HepG2 (cell line): ENCODE measurements around the gene CNGA3. TPM values are rescaled to one million over a fixed set of nuclear protein-coding genes. Genes with fewer than 3 reads are reported as not detected.

Source experiments
- ATAC-seq: fragments of 200-7000 bp; cut with Tn5 transposase; 3 replicates; pipeline ENCODE4 v1.9.1; 2020; ENCODE audit warnings: mild to moderate bottlenecking, moderate library complexity
- BruUV-seq: library from RNA; stranded (reverse); fragments of 400-500 nt; replicated peaks from 2 replicates; lab custom pipeline; 2021; lab: Mats Ljungman, UMichigan
- CTCF ChIA-PET: fragments of 300-600 bp; formaldehyde crosslinking; extraction: SDS; loops from one replicate; lab custom pipeline; 2021; ENCODE audit warnings: low total read pairs, inconsistent platforms, low intra/inter-chr PET ratio; lab: Yijun Ruan, JAX
- POLR2A ChIA-PET: fragments of 350-600 bp; sonication (Branson Sonifier 250); formaldehyde crosslinking; loops from one replicate; lab custom pipeline; 2020; ENCODE audit warnings: antibody characterized with exemption, inconsistent platforms; lab: Yijun Ruan, JAX
- DNase-seq: peaks from one replicate; pipeline ENCODE4 v3.0.0-alpha.2; 2015; ENCODE audit warnings: low spot score
- FAIRE-seq: peaks from 3 replicates; lab custom pipeline; 2011; peaks lifted over from hg19 to GRCh38; lab: Jason Lieb, UNC
- H2AFZ ChIP-seq: one replicate; pipeline ENCODE4 v1.6.1; 2011; ENCODE audit warnings: low read length, inconsistent platforms
- H3K27ac ChIP-seq: fragments of 300-600 bp; 3 replicates; pipeline ENCODE4 v1.8.0; 2011; ENCODE audit warnings: mixed run types, mild to moderate bottlenecking, mixed read lengths, low read length, inconsistent platforms; ENCODE audit not compliant: insufficient read depth; ENCODE audit errors: extremely low read length
- H3K27me3 ChIP-seq, 2 experiments: fragments of 200-600 bp in 1 of 2; 2 replicates in 1 of 2; 3 replicates in 1 of 2; pipeline versions ENCODE4 v1.6.0 to v1.8.0; 2011; ENCODE audit warnings: low read length in 2 of 2, mild to moderate bottlenecking in 2 of 2, moderate library complexity in 2 of 2, inconsistent platforms in 1 of 2; ENCODE audit not compliant: insufficient read depth in 2 of 2, control insufficient read depth in 1 of 2
- H3K36me3 ChIP-seq, 2 experiments: fragments of 200-600 bp in 1 of 2; replicated peaks in 1 of 2; 2 replicates in 1 of 2; 3 replicates in 1 of 2; pipeline versions ENCODE4 v1.5.1 to v1.8.0; 2011; ENCODE audit warnings: low read length in 2 of 2, inconsistent platforms in 1 of 2; ENCODE audit not compliant: insufficient read depth in 2 of 2, control insufficient read depth in 1 of 2
- H3K4me1 ChIP-seq: 2 replicates; pipeline ENCODE4 v1.5.1; 2012; ENCODE audit warnings: low read length, inconsistent platforms; ENCODE audit not compliant: insufficient read depth
- H3K4me2 ChIP-seq: 2 replicates; pipeline ENCODE4 v1.6.0; 2011; ENCODE audit warnings: low read depth, low read length, inconsistent platforms
- H3K4me3 ChIP-seq, 3 experiments: fragments of 200-600 bp in 1 of 3; sonication (generic), shearing (Covaris generic) in 1 of 3; replicated peaks in 1 of 3; 2 replicates each; pipeline ENCODE4 v1.5.1; 2011 to 2016; ENCODE audit warnings: low read length in 3 of 3, inconsistent platforms in 2 of 3, low read depth in 2 of 3, mild to moderate bottlenecking in 2 of 3, control low read depth in 1 of 3, mixed read lengths in 1 of 3; ENCODE audit not compliant: insufficient read depth in 1 of 3
- H3K79me2 ChIP-seq: one replicate; pipeline ENCODE4 v1.6.1; 2011; ENCODE audit warnings: low read length, inconsistent platforms; ENCODE audit not compliant: insufficient read depth
- H3K9ac ChIP-seq: 2 replicates; pipeline ENCODE4 v1.6.0; 2011; ENCODE audit warnings: mild to moderate bottlenecking, low read depth, low read length, inconsistent platforms; ENCODE audit not compliant: insufficient read depth
- H3K9me3 ChIP-seq: 2 replicates; pipeline ENCODE4 v1.5.1; 2012; ENCODE audit warnings: mild to moderate bottlenecking, low read length
- H4K20me1 ChIP-seq: 2 replicates; pipeline ENCODE4 v1.6.0; 2011; ENCODE audit warnings: inconsistent platforms, mild to moderate bottlenecking, low read length, moderate library complexity; ENCODE audit not compliant: insufficient read depth
- CTCF ChIP-seq: sonication (generic); formaldehyde crosslinking; IDR thresholded peaks from 2 replicates; pipeline ENCODE4 v1.5.0; 2020; ENCODE audit warnings: mild to moderate bottlenecking, missing genetic modification reagents, moderate library complexity
- FOXK1 ChIP-seq: sonication (generic); formaldehyde crosslinking; IDR thresholded peaks from 2 replicates; pipeline ENCODE4 v1.4.0; 2020; ENCODE audit warnings: low read depth, missing genetic modification reagents, borderline replicate concordance
- FOXP1 ChIP-seq, 2 experiments: fragments of 450-650 bp in 1 of 2; IDR thresholded peaks; 2 replicates each; pipeline ENCODE4 v1.6.1; 2017 to 2018; ENCODE audit warnings: antibody characterized with exemption in 1 of 2
- MYNN ChIP-seq: sonication (generic); formaldehyde crosslinking; IDR thresholded peaks from 2 replicates; pipeline ENCODE4 v1.4.0; 2020; ENCODE audit warnings: mild to moderate bottlenecking, low read depth, missing genetic modification reagents
- PBX2 ChIP-seq: IDR thresholded peaks from 2 replicates; pipeline ENCODE4 v1.6.1; 2016; ENCODE audit warnings: control low read depth
- RORA ChIP-seq: sonication (generic); formaldehyde crosslinking; IDR thresholded peaks from 2 replicates; pipeline ENCODE4 v1.5.0; 2020; ENCODE audit warnings: mild to moderate bottlenecking, missing genetic modification reagents, moderate library complexity
- SNAI1 ChIP-seq: sonication (generic); formaldehyde crosslinking; IDR thresholded peaks from 2 replicates; pipeline ENCODE4 v1.5.0; 2020; ENCODE audit warnings: mild to moderate bottlenecking, missing genetic modification reagents, borderline replicate concordance
- SNAPC5 ChIP-seq: sonication (generic); formaldehyde crosslinking; IDR thresholded peaks from 2 replicates; pipeline ENCODE4 v1.8.1; 2023; ENCODE audit warnings: mild to moderate bottlenecking, missing genetic modification reagents, borderline replicate concordance
- TCF12 ChIP-seq, 2 experiments: fragments of 450-650 bp in 1 of 2; sonication (generic) in 1 of 2; formaldehyde crosslinking in 1 of 2; IDR thresholded peaks; 2 replicates each; pipeline versions ENCODE4 v1.6.1 to v1.8.0; 2017 to 2022; ENCODE audit warnings: antibody characterized with exemption in 1 of 2, mild to moderate bottlenecking in 1 of 2, missing genetic modification reagents in 1 of 2, moderate library complexity in 1 of 2
- ZFP82 ChIP-seq: sonication (generic); formaldehyde crosslinking; IDR thresholded peaks from 2 replicates; pipeline ENCODE4 v1.5.1; 2020; ENCODE audit warnings: mild to moderate bottlenecking, missing genetic modification reagents, borderline replicate concordance
- ZNF816 ChIP-seq: sonication (generic); formaldehyde crosslinking; IDR thresholded peaks from 2 replicates; pipeline ENCODE4 v1.8.0; 2022; ENCODE audit warnings: missing genetic modification reagents, mild to moderate bottlenecking, borderline replicate concordance
- ZNF891 ChIP-seq: sonication (generic); formaldehyde crosslinking; IDR thresholded peaks from 2 replicates; pipeline ENCODE4 v1.5.0; 2020; ENCODE audit warnings: mild to moderate bottlenecking, missing genetic modification reagents
- ZSCAN9 ChIP-seq: IDR thresholded peaks from 2 replicates; pipeline ENCODE4 v1.6.1; 2016; ENCODE audit warnings: borderline replicate concordance
- WGBS: methylation state at CpG from one replicate; pipeline ENCODE4 v1.1.6; 2017; ENCODE audit warnings: low lambda C conversion rate; 5-methylcytosine and 5-hydroxymethylcytosine counted together
- in situ Hi-C: cut with HindIII; loops from 2 replicates; pipeline ENCODE4 v1.10.0; 2017; ENCODE audit warnings: low pct_unique_long_range_greater_than_20kb; ENCODE audit not compliant: extremely low pct_ligation_motif_present
- intact Hi-C: fragments of 100-400 bp; cut with micrococcal nuclease; formaldehyde crosslinking; loops from one replicate; pipeline ENCODE4 v1.10.0; 2022; ENCODE audit not compliant: unreplicated experiment
- polyA plus RNA-seq, 8 experiments: library from polyadenylated mRNA; depleted of rRNA in 3 of 8; stranded (reverse) in 7 of 8; unstranded in 1 of 8; fragments of >200 nt; fragmentation: Illumina TruSeq in 4 of 8; extraction: Trizol in 4 of 8; gene quantifications; 2 replicates each; pipeline versions ENCODE4 v1.2.1 to v1.2.3, GENCODE V29; 2011 to 2016; ENCODE audit warnings: low read depth in 4 of 8, missing spikeins in 1 of 8, mixed read lengths in 1 of 8; ENCODE audit not compliant: insufficient read depth in 1 of 8
- total RNA-seq, 5 experiments: library from RNA; depleted of rRNA; stranded (reverse); fragments of >200 nt; fragmentation: Illumina TruSeq; extraction: Trizol; gene quantifications; 2 replicates each; pipeline ENCODE4 v1.2.3, GENCODE V29; 2016; ENCODE audit warnings: low read depth in 1 of 5

The CNGA3 gene
- total and polyA plus RNA-seq, 2 of the 13 experiments (the other 11 are each of a cell fraction or from before 2014, with no cell fraction given): not detected

GRCh38 chr2:98300141-98300874 is 45.9 kb upstream of the CNGA3 start:
- 36% methylated on average over 12 of the region's 12 CpGs for WGBS
- TF ChIP-seq PBX2 (CRISPR knock-in tag) (no peak), CTCF (CRISPR knock-in tag) (peak; percentile 10; the same call in 1 of the 2 replicates)
- Histone ChIP-seq H3K9ac (no peak overlapping the region), H4K20me1 (no peaks in the 10 kb centered on the region), H3K79me2 (no peaks in the 10 kb centered on the region), H3K27me3 (peaks cover 7 to 41% of the 10 kb centered on the region in 2 experiments; a peak in 4 of 5 replicates), H2AFZ (no peak overlapping the region), H3K4me2 (no peak overlapping the region), H3K4me3 (no peak overlapping the region), H3K27ac (no peak overlapping the region), H3K9me3 (no peaks in the 10 kb centered on the region), H3K36me3 (no peaks in the 10 kb centered on the region), H3K4me1 (peaks cover 13% of the 10 kb centered on the region)
- in situ Hi-C loops: no loop called here
- FAIRE-seq (no peak), ATAC-seq (no peak; the same call in 2 of the 3 replicates), DNase-seq (no peak)
- ChIA-PET POLR2A (no interaction called here), CTCF (no interaction called here)
- intact Hi-C loops: no loop called here
- no TSS peak for BruUV-seq

GRCh38 chr2:98301469-98301868 is 44.8 kb upstream of the CNGA3 start:
- Histone ChIP-seq H3K4me2 (no peak overlapping the region), H3K27ac (no peak overlapping the region), H3K4me1 (peaks cover 2% of the 10 kb centered on the region), H3K4me3 (no peak overlapping the region), H2AFZ (no peak overlapping the region), H4K20me1 (no peaks in the 10 kb centered on the region), H3K9ac (no peak overlapping the region), H3K9me3 (no peaks in the 10 kb centered on the region), H3K27me3 (peaks cover 4 to 47% of the 10 kb centered on the region in 2 experiments; a peak in 4 of 5 replicates), H3K79me2 (no peaks in the 10 kb centered on the region), H3K36me3 (no peaks in the 10 kb centered on the region)
- ATAC-seq (no peak), DNase-seq (no peak), FAIRE-seq (no peak)
- no TSS peak for BruUV-seq
- ChIA-PET CTCF (no interaction called here), POLR2A (no interaction called here)
- intact Hi-C loops: no loop called here
- 6% methylated on average over 5 of the region's 5 CpGs for WGBS
- TF ChIP-seq MYNN (CRISPR knock-in tag) (no peak), ZSCAN9 (no peak), RORA (no peak), ZFP82 (no peak), SNAI1 (CRISPR knock-in tag) (no peak), TCF12 (IDR thresholded peaks at IDR 0.05) (no peak), TCF12 (CRISPR knock-in tag; IDR thresholded peaks at IDR 0.05) (no peak), ZNF816 (CRISPR knock-in tag) (no peak), FOXP1 (IDR thresholded peaks at IDR 0.05) (no peak), FOXP1 (CRISPR knock-in tag; IDR thresholded peaks at IDR 0.05) (no peak), SNAPC5 (CRISPR knock-in tag) (no peak), FOXK1 (no peak), ZNF891 (CRISPR knock-in tag) (no peak)
- in situ Hi-C loops: no loop called here
